Gastroesophageal sphincter (tissue), 3 donors: ENCODE measurements around the gene RBM47.

ENCODE experiments used
- CTCF ChIP-seq, 4 experiments: fragments of 200-600 bp in 2 of 4; fragments of 450-650 bp in 2 of 4; sonication (generic) in 1 of 4; IDR thresholded peaks; one replicate each; pipeline ENCODE4 v1.5.1; 2017 to 2019; ENCODE audit warnings: antibody characterized with exemption in 4 of 4, mild to moderate bottlenecking in 2 of 4, moderate library complexity in 2 of 4
- EP300 ChIP-seq: sonication (generic); formaldehyde crosslinking; IDR thresholded peaks from one replicate; pipeline ENCODE4 v1.6.1; 2017; ENCODE audit warnings: antibody characterized with exemption, mild to moderate bottlenecking
- POLR2AphosphoS5 ChIP-seq: sonication (generic); formaldehyde crosslinking; IDR thresholded peaks from one replicate; pipeline ENCODE4 v1.6.1; 2017; ENCODE audit warnings: antibody characterized with exemption

DNA sequence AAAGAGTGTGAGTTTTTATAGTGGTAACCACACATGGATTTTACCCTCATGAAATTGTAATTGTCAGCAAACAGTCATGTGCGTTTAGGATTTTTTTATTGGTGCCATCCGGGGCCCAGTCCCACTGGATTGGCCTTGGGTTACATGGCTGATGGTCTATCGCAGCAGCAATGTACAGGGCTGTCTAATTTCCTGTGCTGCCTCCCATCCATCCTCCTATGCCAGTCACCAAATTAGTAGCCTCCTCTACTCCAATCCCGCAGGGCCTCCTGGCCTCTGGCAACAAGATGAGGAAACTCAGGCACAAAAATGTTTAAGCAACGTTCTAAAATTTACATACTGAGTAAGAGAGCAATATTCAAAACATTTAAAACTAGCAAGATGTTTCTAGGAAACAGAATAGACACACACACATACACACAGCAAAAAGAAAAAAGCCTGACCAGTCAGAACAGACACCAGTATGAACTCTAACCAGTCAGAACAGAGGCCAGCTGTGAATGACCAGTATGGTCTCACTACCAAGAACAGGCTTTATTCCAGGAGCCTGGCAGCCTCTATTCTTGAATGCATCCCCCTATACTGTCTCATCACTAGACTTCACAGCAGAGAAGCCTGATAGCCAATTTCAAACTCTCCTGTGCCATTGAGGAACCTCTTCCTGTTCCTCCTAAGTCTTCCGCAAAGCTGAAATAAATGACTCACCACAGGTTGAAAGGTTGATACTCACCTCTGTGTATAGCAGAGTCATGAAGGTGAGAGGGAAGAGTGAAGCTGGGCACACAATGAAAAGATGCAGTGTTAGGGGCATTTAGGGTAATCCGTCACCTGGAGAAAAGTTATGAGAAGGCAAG, 251.9 kb downstream of the RBM47 start:
- TF ChIP-seq CTCF (IDR thresholded peaks at IDR 0.05) (no peak), EP300 (no peak), POLR2AphosphoS5 (no peak)
